Psoas muscle (tissue), 8 donors: ENCODE measurements around the gene CASTOR1. TPM values are rescaled to one million over a fixed set of nuclear protein-coding genes. Genes with fewer than 3 reads are reported as not detected.

Experiments
- ATAC-seq, 4 donors: fragments of 200-7000 bp; cut with Tn5 transposase; one replicate each; pipeline ENCODE4 v1.9.1; 2020; ENCODE audit warnings: moderate library complexity in 3 of 4, mild to moderate bottlenecking in 2 of 4
- DNase-seq, 2 donors: peaks; one replicate each; pipeline ENCODE4 v3.0.0-alpha.2; 2020
- H3K27ac ChIP-seq: fragments of 200-600 bp; one replicate; pipeline ENCODE4 v1.8.0; 2022
- H3K27me3 ChIP-seq, 3 donors: fragments of 200-600 bp in 1 of 3; one replicate each; pipeline versions ENCODE4 v1.6.1 to v1.8.0; 2013 to 2022; ENCODE audit warnings: low read length in 2 of 3, mild to moderate bottlenecking in 2 of 3, moderate library complexity in 1 of 3; ENCODE audit not compliant: insufficient read depth in 3 of 3
- H3K36me3 ChIP-seq, 2 donors: fragments of 200-600 bp in 1 of 2; one replicate each; pipeline versions ENCODE4 v1.6.1 to v1.8.0; 2013 to 2022; ENCODE audit warnings: low read depth in 1 of 2, mild to moderate bottlenecking in 1 of 2, moderate library complexity in 1 of 2; ENCODE audit not compliant: insufficient read depth in 1 of 2
- H3K4me1 ChIP-seq: fragments of 200-600 bp; one replicate; pipeline ENCODE4 v1.8.0; 2022
- H3K4me3 ChIP-seq: fragments of 200-600 bp; one replicate; pipeline ENCODE4 v1.8.0; 2022; ENCODE audit warnings: mild to moderate bottlenecking
- H3K9me3 ChIP-seq: fragments of 200-600 bp; one replicate; pipeline ENCODE4 v1.8.0; 2022
- CTCF ChIP-seq: fragments of 200-600 bp; IDR thresholded peaks from one replicate; pipeline ENCODE4 v1.8.0; 2022; ENCODE audit warnings: antibody characterized with exemption
- WGBS, 3 donors: extraction: QIAGEN DNeasy Blood & Tissue Kit; methylation state at CpG; one replicate each; pipeline versions ENCODE4 v1.1.6 to v1.1.7; 2013; 5-methylcytosine and 5-hydroxymethylcytosine counted together
- intact Hi-C, 2 donors: fragments of 100-400 bp; cut with DNase I; formaldehyde crosslinking; loops; one replicate each; pipeline versions ENCODE4 v1.11.0 to v1.14.2; 2022
- polyA plus RNA-seq, 3 donors: library from polyadenylated mRNA; stranded (reverse); fragments of 200-250 nt; gene quantifications; one replicate each; pipeline ENCODE4 v1.2.3, GENCODE V29; 2013
- total RNA-seq, 4 donors: library from RNA; stranded (reverse); fragmentation: NEBNext Ultra II Directional in 2 of 4; extraction: Animal tissue kit (Norgen Biotek cat#: 25700) in 2 of 4; gene quantifications; one replicate each; pipeline versions ENCODE4 v1.2.1 to v1.2.4, GENCODE V29; 2021 to 2023
- donor health status: healthy with polysubstance abuse.
- donor health status: DM: no; HTN: no; CAD: no; lungs with moderate emphysema.
- donor health status: Bipolar disorder and iron deficiency.
- donor health status: healthy.
- donor health status: DM: yes; HTN: yes; CAD: no.
- donor health status: DM: no; HTN: no; CAD: no.
- donor health status: DM: no; HTN: no; CAD: no.
- donor health status: DM: yes; HTN: yes; CAD: no.

CASTOR1 gene
- total and polyA plus RNA-seq, 7 donors: 0.44 to 5.1 (median 2.9) TPM

- 75 to 82% (median 77%) methylated on average over 5 of the region's 5 CpGs for WGBS, 3 donors
- no peak for TF ChIP-seq CTCF
- Histone ChIP-seq H3K9me3 (no peaks in the 10 kb centered on the region), H3K27ac (no peak overlapping the region), H3K4me3 (no peak overlapping the region), H3K27me3 (no peaks in the 10 kb centered on the region), H3K36me3 (peaks cover 0 to 5% of the 10 kb centered on the region in 2 donors), H3K4me1 (peaks cover 21% of the 10 kb centered on the region)
- intact Hi-C loops: loop anchor here in 1 of 2 donors (2.0 kb wide), 1 partner anchor 178 kb away; no protein-coding TSS in a partner anchor
- no peak for ATAC-seq
- DNase-seq: no peak
Observed at GRCh38 chr22:30286331-30286730, 3.0 kb downstream of the CASTOR1 start.

GRCh38 chr22:30285846-30286200 is 3.5 kb downstream of the CASTOR1 start:
- Histone ChIP-seq H3K36me3 (peaks cover 0 to 5% of the 10 kb centered on the region in 2 donors), H3K9me3 (no peaks in the 10 kb centered on the region), H3K27me3 (no peaks in the 10 kb centered on the region), H3K4me1 (peaks cover 16% of the 10 kb centered on the region), H3K27ac (no peak overlapping the region), H3K4me3 (no peak overlapping the region)
- ATAC-seq (no peak), DNase-seq (no peak)
- intact Hi-C loops: loop anchor here in 1 of 2 donors (2.0 kb wide), 1 partner anchor 177 kb away; no protein-coding TSS in a partner anchor
- TF ChIP-seq CTCF: no peak
- WGBS, 3 donors: 88 to 89% (median 89%) methylated on average over 8 of the region's 8 CpGs

GRCh38 chr22:30285176-30285845 is 4.0 kb downstream of the CASTOR1 start:
- DNase-seq: no peak
- whole genome bisulfite sequencing, 3 donors: 88 to 90% (median 90%) methylated on average over 25 to 27 of the region's 27 CpGs
- Histone ChIP-seq H3K4me3 (no peak overlapping the region), H3K9me3 (no peaks in the 10 kb centered on the region), H3K4me1 (peaks cover 11% of the 10 kb centered on the region), H3K36me3 (peaks cover 0 to 5% of the 10 kb centered on the region in 2 donors), H3K27ac (no peak overlapping the region), H3K27me3 (no peaks in the 10 kb centered on the region)
- intact Hi-C loops: no loop called here
- no peak for ATAC-seq
- TF ChIP-seq CTCF: no peak

GRCh38 chr22:30284666-30285065 is 4.6 kb downstream of the CASTOR1 start:
- H3K36me3 ChIP-seq: peaks cover 0 to 5% of the 10 kb centered on the region in 2 donors
- H3K4me3 ChIP-seq: no peak overlapping the region
- H3K27me3 ChIP-seq: peaks cover 0 to 2% (median 0%) of the 10 kb centered on the region in 3 donors
- peaks cover 11% of the 10 kb centered on the region for H3K4me1 ChIP-seq
- ATAC-seq (no peak), DNase-seq (no peak)
- TF ChIP-seq CTCF: no peak
- no peaks in the 10 kb centered on the region for H3K9me3 ChIP-seq
- intact Hi-C loops: no loop called here
- H3K27ac ChIP-seq: no peak overlapping the region
- 92 to 94% (median 93%) methylated on average over 4 of the region's 4 CpGs for WGBS, 3 donors

- DNase-seq (no peak), ATAC-seq (no peak)
- Histone ChIP-seq H3K27ac (no peak overlapping the region), H3K27me3 (peaks cover 0 to 3% (median 0%) of the 10 kb centered on the region in 3 donors), H3K4me3 (no peak overlapping the region), H3K36me3 (peaks cover 0 to 5% of the 10 kb centered on the region in 2 donors), H3K9me3 (no peaks in the 10 kb centered on the region), H3K4me1 (peaks cover 11% of the 10 kb centered on the region)
- 83 to 88% (median 83%) methylated on average over 9 of the region's 9 CpGs for WGBS, 3 donors
- no peak for TF ChIP-seq CTCF
- intact Hi-C loops: no loop called here
Observed at GRCh38 chr22:30284172-30284571, 5.1 kb downstream of the CASTOR1 start.
